ENCODE data around the gene CRB3. TPM values are rescaled to one million over a fixed set of nuclear protein-coding genes. Genes with fewer than 3 reads are reported as not detected.

CRB3 gene
- total and polyA plus RNA-seq, 4 donors = 19.2 to 38.7 (median 28.9) TPM

DNA sequence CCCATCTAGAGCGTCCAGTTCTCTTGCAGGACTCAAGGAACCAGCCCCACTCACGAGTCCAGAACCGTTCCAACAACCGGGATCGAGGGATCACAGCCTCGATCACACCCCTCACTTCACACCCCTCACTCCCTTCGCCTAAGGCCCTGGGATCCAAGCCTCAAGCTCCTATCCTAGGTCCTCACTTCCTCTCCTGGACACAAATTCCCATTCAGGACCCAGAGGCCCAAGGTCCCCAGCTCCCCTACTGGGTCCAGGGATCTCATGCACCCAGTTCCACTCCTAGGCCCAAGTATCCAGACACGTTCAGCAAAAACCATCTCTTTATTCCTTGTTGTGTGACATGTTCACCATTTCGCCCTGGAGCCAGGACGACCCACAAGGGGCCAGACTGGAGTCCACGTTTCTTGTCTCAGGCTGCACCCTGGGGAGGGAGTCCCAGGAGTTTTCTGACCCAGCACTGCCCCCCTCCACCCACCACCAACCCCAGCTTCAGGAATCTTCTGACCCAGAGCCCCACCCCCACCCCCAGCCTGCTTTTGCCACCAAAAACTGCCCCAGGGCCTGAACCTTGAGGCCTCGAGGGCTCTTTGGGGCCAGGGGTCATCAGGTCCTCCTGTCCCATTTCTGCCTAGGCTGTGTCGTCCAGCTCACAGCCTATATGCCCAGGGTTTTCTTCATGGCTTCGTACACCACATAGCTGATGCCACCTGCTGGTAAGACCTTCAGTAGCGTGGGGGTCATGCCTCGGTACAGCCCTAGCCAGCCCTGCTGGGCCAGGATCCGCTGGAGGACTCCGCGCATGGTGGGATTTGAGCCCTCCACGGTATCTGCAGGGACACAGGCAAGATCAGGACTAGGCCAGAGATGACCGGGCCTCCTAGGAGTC, 38.1 kb upstream of the CRB3 start:
- no peak overlapping the region for H3K9ac ChIP-seq (ENCODE audit: low read depth in 1 of 2, low read length in 2 of 2)
- TF ChIP-seq JUND (IDR thresholded peaks at IDR 0.05) (no peak), EGR1 (IDR thresholded peaks at IDR 0.05; ENCODE audit: low read depth in 2 of 2) (no peak), MAX (IDR thresholded peaks at IDR 0.05) (no peak), FOXA1 (IDR thresholded peaks at IDR 0.05) (no peak), RXRA (IDR thresholded peaks at IDR 0.05) (no peak), HNF4A (conservative IDR thresholded peaks at IDR 0.05) (no peak), SP1 (IDR thresholded peaks at IDR 0.05) (no peak), TAF1 (conservative IDR thresholded peaks at IDR 0.05) (no peak), FOXA2 (IDR thresholded peaks at IDR 0.05) (no peak)
- TF ChIP-seq, protein P1, sequence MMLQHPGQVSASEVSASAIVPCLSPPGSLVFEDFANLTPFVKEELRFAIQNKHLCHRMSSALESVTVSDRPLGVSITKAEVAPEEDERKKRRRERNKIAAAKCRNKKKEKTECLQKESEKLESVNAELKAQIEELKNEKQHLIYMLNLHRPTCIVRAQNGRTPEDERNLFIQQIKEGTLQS (IDR thresholded peaks at IDR 0.05) = no peak
- TF ChIP-seq, protein P2, sequence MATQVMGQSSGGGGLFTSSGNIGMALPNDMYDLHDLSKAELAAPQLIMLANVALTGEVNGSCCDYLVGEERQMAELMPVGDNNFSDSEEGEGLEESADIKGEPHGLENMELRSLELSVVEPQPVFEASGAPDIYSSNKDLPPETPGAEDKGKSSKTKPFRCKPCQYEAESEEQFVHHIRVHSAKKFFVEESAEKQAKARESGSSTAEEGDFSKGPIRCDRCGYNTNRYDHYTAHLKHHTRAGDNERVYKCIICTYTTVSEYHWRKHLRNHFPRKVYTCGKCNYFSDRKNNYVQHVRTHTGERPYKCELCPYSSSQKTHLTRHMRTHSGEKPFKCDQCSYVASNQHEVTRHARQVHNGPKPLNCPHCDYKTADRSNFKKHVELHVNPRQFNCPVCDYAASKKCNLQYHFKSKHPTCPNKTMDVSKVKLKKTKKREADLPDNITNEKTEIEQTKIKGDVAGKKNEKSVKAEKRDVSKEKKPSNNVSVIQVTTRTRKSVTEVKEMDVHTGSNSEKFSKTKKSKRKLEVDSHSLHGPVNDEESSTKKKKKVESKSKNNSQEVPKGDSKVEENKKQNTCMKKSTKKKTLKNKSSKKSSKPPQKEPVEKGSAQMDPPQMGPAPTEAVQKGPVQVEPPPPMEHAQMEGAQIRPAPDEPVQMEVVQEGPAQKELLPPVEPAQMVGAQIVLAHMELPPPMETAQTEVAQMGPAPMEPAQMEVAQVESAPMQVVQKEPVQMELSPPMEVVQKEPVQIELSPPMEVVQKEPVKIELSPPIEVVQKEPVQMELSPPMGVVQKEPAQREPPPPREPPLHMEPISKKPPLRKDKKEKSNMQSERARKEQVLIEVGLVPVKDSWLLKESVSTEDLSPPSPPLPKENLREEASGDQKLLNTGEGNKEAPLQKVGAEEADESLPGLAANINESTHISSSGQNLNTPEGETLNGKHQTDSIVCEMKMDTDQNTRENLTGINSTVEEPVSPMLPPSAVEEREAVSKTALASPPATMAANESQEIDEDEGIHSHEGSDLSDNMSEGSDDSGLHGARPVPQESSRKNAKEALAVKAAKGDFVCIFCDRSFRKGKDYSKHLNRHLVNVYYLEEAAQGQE (IDR thresholded peaks at IDR 0.05) = no peak
- TF ChIP-seq, protein P3, sequence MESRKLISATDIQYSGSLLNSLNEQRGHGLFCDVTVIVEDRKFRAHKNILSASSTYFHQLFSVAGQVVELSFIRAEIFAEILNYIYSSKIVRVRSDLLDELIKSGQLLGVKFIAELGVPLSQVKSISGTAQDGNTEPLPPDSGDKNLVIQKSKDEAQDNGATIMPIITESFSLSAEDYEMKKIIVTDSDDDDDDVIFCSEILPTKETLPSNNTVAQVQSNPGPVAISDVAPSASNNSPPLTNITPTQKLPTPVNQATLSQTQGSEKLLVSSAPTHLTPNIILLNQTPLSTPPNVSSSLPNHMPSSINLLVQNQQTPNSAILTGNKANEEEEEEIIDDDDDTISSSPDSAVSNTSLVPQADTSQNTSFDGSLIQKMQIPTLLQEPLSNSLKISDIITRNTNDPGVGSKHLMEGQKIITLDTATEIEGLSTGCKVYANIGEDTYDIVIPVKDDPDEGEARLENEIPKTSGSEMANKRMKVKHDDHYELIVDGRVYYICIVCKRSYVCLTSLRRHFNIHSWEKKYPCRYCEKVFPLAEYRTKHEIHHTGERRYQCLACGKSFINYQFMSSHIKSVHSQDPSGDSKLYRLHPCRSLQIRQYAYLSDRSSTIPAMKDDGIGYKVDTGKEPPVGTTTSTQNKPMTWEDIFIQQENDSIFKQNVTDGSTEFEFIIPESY (IDR thresholded peaks at IDR 0.05) = no peak

DNA sequence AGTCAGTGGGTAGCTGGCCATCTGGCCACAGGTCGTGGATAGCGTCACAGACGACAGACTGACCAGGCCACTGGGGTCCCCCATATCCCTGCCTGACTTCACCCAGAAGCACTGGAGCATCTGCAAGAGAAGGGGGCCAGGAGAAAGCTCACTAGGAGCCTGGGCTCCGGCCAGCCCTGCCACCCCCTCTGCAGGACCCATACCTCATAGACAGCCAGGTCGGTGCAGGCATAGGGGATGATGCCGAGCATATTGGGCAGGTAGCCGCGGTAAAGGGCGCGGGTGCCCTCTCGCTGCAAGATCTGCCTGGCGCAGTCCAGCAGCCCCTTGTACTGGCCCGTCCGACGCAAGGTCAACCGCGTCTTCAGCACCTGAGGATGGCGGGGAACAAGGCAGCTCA, 36.9 kb upstream of the CRB3 start:
- H3K27me3 ChIP-seq (ENCODE audit: control insufficient read depth in 4 of 4, insufficient read depth in 4 of 4, low read length in 3 of 4) = no peaks in the 10 kb centered on the region
- no peak overlapping the region for H3K9ac ChIP-seq (ENCODE audit: low read depth in 1 of 2, low read length in 2 of 2)
- H3K36me3 ChIP-seq (ENCODE audit: control insufficient read depth in 4 of 4, insufficient read depth in 3 of 4, low read depth in 1 of 4, low read length in 3 of 4) = peaks cover 0 to under 1% (median 0%) of the 10 kb centered on the region in 4 donors
- no peak overlapping the region for H3K4me3 ChIP-seq (ENCODE audit: low read depth in 1 of 3, low read length in 3 of 3)
- H3K27ac ChIP-seq (ENCODE audit: low read depth in 1 of 2, low read length in 2 of 2) = no peak overlapping the region
- H3K9me3 ChIP-seq (ENCODE audit: control insufficient read depth in 4 of 4, low read length in 3 of 4) = no peaks in the 10 kb centered on the region
- no peak for DNase-seq (ENCODE audit: low spot score)
- 97% methylated on average over 18 of the region's 18 CpGs for WGBS
- peaks cover 1 to 23% (median 17%) of the 10 kb centered on the region in 4 donors for H3K4me1 ChIP-seq (ENCODE audit: control insufficient read depth in 4 of 4, insufficient read depth in 4 of 4, low read length in 3 of 4)
- TF ChIP-seq HNF4A (conservative IDR thresholded peaks at IDR 0.05) (no peak), GABPA (IDR thresholded peaks at IDR 0.05 in 1 of 2, conservative IDR thresholded peaks at IDR 0.05 in 1 of 2) (no peak), RXRA (IDR thresholded peaks at IDR 0.05) (no peak), FOXA2 (IDR thresholded peaks at IDR 0.05) (no peak), EGR1 (IDR thresholded peaks at IDR 0.05; ENCODE audit: low read depth in 2 of 2) (no peak), MAX (IDR thresholded peaks at IDR 0.05) (no peak), CTCF (IDR thresholded peaks at IDR 0.05; ENCODE audit: low read depth, low read length, missing input control) (no peak), HNF4G (IDR thresholded peaks at IDR 0.05) (no peak), YY1 (IDR thresholded peaks at IDR 0.05) (no peak), NR2F2 (IDR thresholded peaks at IDR 0.05) (no peak), RAD21 (IDR thresholded peaks at IDR 0.05) (no peak), FOXA1 (IDR thresholded peaks at IDR 0.05) (no peak), TAF1 (conservative IDR thresholded peaks at IDR 0.05) (no peak)
- TF ChIP-seq, protein P2 (IDR thresholded peaks at IDR 0.05) = no peak

More for the DNA sequence above, 38.1 kb upstream of the CRB3 start:
- Histone ChIP-seq H3K9me3 (ENCODE audit: control insufficient read depth in 4 of 4, low read length in 3 of 4) (no peaks in the 10 kb centered on the region), H3K4me3 (ENCODE audit: low read depth in 1 of 3, low read length in 3 of 3) (peak overlapping the region in 2 of 3 donors; percentile 7 to 42), H3K27me3 (ENCODE audit: control insufficient read depth in 4 of 4, insufficient read depth in 4 of 4, low read length in 3 of 4) (no peaks in the 10 kb centered on the region), H3K36me3 (ENCODE audit: control insufficient read depth in 4 of 4, insufficient read depth in 3 of 4, low read depth in 1 of 4, low read length in 3 of 4) (peaks cover under 1 to 7% (median 3%) of the 10 kb centered on the region in 4 donors), H3K27ac (ENCODE audit: low read depth in 1 of 2, low read length in 2 of 2) (peak overlapping the region; percentile 47 to 75), H3K4me1 (ENCODE audit: control insufficient read depth in 4 of 4, insufficient read depth in 4 of 4, low read length in 3 of 4) (peaks cover 1 to 32% (median 20%) of the 10 kb centered on the region in 4 donors)
- no peak for DNase-seq (ENCODE audit: low spot score)
- WGBS = 95% methylated on average over 21 of the region's 21 CpGs

Data from liver (tissue), 9 donors.